Measurements from ENCODE around the gene ERCC6. TPM values are rescaled to one million over a fixed set of nuclear protein-coding genes. Genes with fewer than 3 reads are reported as not detected.

Gene ERCC6
- total RNA-seq, 3 donors from 2014 or later (not counting 1 experiment from before 2014, with no cell fraction given) = 36.4 to 54.6 (median 52.6) TPM

DNA sequence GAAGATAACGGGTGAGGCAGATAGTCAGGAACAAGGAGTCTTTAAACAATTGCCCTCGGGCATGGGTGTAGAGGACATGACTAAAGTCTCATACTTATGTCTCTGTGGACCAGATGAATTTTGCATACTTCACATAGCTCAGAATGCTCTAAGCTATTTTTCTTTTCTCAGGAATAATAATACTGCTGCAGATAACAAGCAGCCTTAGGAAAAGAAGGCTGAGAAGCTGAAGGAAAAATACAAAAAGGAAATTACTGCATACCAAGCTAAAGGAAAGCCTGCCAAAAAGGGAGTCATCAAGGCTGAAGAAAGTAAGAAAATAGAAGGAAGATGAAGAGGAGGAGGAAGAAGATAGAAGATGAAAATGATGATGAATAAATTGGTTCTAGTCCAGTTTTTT, 13.4 kb upstream of the ERCC6 start:
- no peaks in the 10 kb centered on the region for H3K4me1 Mint-ChIP-seq

DNA sequence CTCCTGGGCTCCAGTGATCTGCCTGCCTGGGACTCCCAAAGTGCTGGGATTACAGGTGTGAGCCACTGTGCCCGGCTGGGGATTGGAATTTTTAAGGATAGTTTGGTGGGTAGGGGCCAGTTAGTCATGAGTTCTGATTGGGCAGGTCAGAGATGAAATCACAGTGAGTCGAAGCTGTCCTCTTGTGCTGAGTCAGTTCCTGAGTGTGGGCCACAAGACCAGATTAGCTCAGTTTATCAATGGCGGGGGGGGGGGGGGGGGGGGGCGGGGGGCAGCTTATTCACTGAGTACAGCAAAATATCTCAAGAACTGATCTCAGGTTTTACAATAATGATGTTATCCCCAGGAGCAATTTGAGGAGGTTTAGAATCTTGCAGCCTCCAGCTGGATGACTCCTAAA, 11.6 kb upstream of the ERCC6 start:
- H3K4me1 Mint-ChIP-seq = no peaks in the 10 kb centered on the region
- H3K27ac Mint-ChIP-seq = no peak overlapping the region
- DNase-seq (no peak), ATAC-seq (no peak)
- 57% methylated on average over 3 of the region's 4 CpGs for WGBS (ENCODE audit: insufficient coverage)
- no peaks in the 10 kb centered on the region for H3K4me1 ChIP-seq (ENCODE audit: control insufficient read depth, insufficient read depth, low read length)
- no peaks in the 10 kb centered on the region for H3K36me3 Mint-ChIP-seq
- no peak overlapping the region for H3K4me3 ChIP-seq (ENCODE audit: low read length)
- intact Hi-C loops (cut with micrococcal nuclease) = no loop called here
- H3K9me3 ChIP-seq (ENCODE audit: control insufficient read depth, insufficient read depth, low read length) = no peaks in the 10 kb centered on the region
- no peaks in the 10 kb centered on the region for H3K36me3 ChIP-seq (ENCODE audit: control insufficient read depth, insufficient read depth, low read length)
- TF ChIP-seq, protein P1, sequence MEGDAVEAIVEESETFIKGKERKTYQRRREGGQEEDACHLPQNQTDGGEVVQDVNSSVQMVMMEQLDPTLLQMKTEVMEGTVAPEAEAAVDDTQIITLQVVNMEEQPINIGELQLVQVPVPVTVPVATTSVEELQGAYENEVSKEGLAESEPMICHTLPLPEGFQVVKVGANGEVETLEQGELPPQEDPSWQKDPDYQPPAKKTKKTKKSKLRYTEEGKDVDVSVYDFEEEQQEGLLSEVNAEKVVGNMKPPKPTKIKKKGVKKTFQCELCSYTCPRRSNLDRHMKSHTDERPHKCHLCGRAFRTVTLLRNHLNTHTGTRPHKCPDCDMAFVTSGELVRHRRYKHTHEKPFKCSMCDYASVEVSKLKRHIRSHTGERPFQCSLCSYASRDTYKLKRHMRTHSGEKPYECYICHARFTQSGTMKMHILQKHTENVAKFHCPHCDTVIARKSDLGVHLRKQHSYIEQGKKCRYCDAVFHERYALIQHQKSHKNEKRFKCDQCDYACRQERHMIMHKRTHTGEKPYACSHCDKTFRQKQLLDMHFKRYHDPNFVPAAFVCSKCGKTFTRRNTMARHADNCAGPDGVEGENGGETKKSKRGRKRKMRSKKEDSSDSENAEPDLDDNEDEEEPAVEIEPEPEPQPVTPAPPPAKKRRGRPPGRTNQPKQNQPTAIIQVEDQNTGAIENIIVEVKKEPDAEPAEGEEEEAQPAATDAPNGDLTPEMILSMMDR (IDR thresholded peaks at IDR 0.05) = no peak
- H3K27me3 Mint-ChIP-seq (ENCODE audit: low read depth in 2 of 2) = peaks cover 13 to 29% of the 10 kb centered on the region in 2 donors
- H3K27me3 ChIP-seq (ENCODE audit: control insufficient read depth, insufficient read depth, low read length) = no peaks in the 10 kb centered on the region
- no peak overlapping the region for H3K27ac ChIP-seq (ENCODE audit: low read length)
- H3K9me3 Mint-ChIP-seq = no peaks in the 10 kb centered on the region
- H3K4me3 Mint-ChIP-seq = no peak overlapping the region

More for the DNA sequence above, 13.4 kb upstream of the ERCC6 start:
- H3K9me3 Mint-ChIP-seq = no peaks in the 10 kb centered on the region
- H3K4me3 Mint-ChIP-seq = no peak overlapping the region
- H3K4me3 ChIP-seq (ENCODE audit: low read length) = no peak overlapping the region
- ATAC-seq (no peak), DNase-seq (no peak)
- H3K27ac Mint-ChIP-seq = no peak overlapping the region
- no peaks in the 10 kb centered on the region for H3K36me3 Mint-ChIP-seq
- no peak overlapping the region for H3K27ac ChIP-seq (ENCODE audit: low read length)
- no peaks in the 10 kb centered on the region for H3K27me3 ChIP-seq (ENCODE audit: control insufficient read depth, insufficient read depth, low read length)
- H3K36me3 ChIP-seq (ENCODE audit: control insufficient read depth, insufficient read depth, low read length) = no peaks in the 10 kb centered on the region
- WGBS (ENCODE audit: insufficient coverage) = 86% methylated on average over 2 of the region's 2 CpGs
- TF ChIP-seq, protein P1 (IDR thresholded peaks at IDR 0.05) = no peak
- no peaks in the 10 kb centered on the region for H3K4me1 ChIP-seq (ENCODE audit: control insufficient read depth, insufficient read depth, low read length)
- peaks cover 10 to 29% of the 10 kb centered on the region in 2 donors for H3K27me3 Mint-ChIP-seq (ENCODE audit: low read depth in 2 of 2)
- intact Hi-C loops (cut with micrococcal nuclease) = no loop called here
- H3K9me3 ChIP-seq (ENCODE audit: control insufficient read depth, insufficient read depth, low read length) = no peaks in the 10 kb centered on the region

DNA sequence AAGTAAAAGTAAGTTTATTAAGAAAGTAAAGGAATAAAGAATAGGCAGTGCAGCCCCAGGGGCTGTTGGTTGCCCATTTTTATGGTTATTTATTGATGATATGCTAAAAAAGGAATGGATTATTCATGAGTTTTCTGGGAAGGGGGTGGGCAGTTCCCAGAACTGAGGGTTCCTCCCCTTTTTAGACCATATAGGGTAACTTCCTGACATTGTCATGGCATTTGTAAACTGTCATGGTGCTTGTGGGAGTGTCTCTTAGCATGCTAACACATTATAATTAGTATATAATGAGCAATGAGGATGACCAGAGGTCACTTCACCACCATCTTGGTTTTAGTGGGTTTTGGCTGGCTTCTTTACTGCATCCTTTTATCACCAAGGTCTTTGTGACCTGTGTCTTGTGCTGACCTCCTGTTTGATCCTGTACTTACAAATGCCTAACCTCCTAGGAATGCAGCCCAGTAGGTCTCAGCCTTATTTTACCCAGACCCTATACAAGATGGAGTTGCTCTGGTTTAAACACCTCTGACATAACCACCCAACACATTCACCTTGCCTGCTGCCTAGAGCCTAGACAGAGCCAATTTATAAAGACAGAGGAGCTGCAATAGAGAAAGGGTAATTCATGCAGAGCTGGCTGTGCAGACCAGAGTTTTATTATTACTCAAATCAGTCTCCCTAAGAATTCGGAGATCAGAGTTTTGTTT, 10.9 kb upstream of the ERCC6 start:
- TF ChIP-seq, protein P1 (IDR thresholded peaks at IDR 0.05) = no peak
- no peak overlapping the region for H3K4me3 ChIP-seq (ENCODE audit: low read length)
- no peak overlapping the region for H3K27ac ChIP-seq (ENCODE audit: low read length)
- Mint-ChIP-seq H3K4me3 (no peak overlapping the region), H3K4me1 (no peaks in the 10 kb centered on the region), H3K9me3 (no peaks in the 10 kb centered on the region), H3K27ac (no peak overlapping the region), H3K27me3 (ENCODE audit: low read depth in 2 of 2) (peaks cover 13 to 29% of the 10 kb centered on the region in 2 donors), H3K36me3 (no peaks in the 10 kb centered on the region)
- ATAC-seq (no peak), DNase-seq (no peak)
- H3K4me1 ChIP-seq (ENCODE audit: control insufficient read depth, insufficient read depth, low read length) = no peaks in the 10 kb centered on the region
- H3K36me3 ChIP-seq (ENCODE audit: control insufficient read depth, insufficient read depth, low read length) = no peaks in the 10 kb centered on the region
- WGBS (ENCODE audit: insufficient coverage) = 50% methylated on average over 1 of the region's 1 CpG
- no peaks in the 10 kb centered on the region for H3K27me3 ChIP-seq (ENCODE audit: control insufficient read depth, insufficient read depth, low read length)
- intact Hi-C loops (cut with micrococcal nuclease) = no loop called here
- no peaks in the 10 kb centered on the region for H3K9me3 ChIP-seq (ENCODE audit: control insufficient read depth, insufficient read depth, low read length)

DNA sequence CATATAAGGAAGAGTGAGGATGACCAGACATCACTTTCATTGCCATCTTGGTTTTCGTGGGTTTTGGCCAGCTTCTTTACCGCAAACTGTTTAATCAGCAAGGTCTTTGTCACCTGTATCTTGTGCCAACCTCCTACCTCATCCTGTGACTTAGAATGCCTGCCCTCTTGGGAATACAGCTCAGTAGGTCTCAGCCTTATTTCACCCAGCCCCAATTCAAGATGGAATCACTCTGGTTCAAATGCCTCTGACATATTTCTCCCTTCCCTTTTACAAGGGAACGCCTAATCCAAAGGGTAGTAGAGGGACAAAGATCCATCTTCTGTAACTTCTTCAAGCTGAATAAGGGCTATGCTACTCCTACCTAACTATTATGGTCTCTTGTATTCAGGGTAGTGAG, 4.7 kb upstream of the ERCC6 start:
- H3K4me3 Mint-ChIP-seq = no peak overlapping the region
- no peak for ATAC-seq
- H3K4me1 ChIP-seq (ENCODE audit: control insufficient read depth, insufficient read depth, low read length) = peaks cover 10% of the 10 kb centered on the region
- no peaks in the 10 kb centered on the region for H3K9me3 ChIP-seq (ENCODE audit: control insufficient read depth, insufficient read depth, low read length)
- intact Hi-C loops (cut with micrococcal nuclease) = no loop called here
- H3K27ac Mint-ChIP-seq = no peak overlapping the region
- H3K4me1 Mint-ChIP-seq = peaks cover 13% of the 10 kb centered on the region in 2 donors
- no peak overlapping the region for H3K4me3 ChIP-seq (ENCODE audit: low read length)
- no peak for DNase-seq
- H3K27me3 Mint-ChIP-seq (ENCODE audit: low read depth in 2 of 2) = peaks cover 16 to 24% of the 10 kb centered on the region in 2 donors
- no peaks in the 10 kb centered on the region for H3K36me3 Mint-ChIP-seq
- no peaks in the 10 kb centered on the region for H3K9me3 Mint-ChIP-seq
- H3K36me3 ChIP-seq (ENCODE audit: control insufficient read depth, insufficient read depth, low read length) = no peaks in the 10 kb centered on the region
- H3K27me3 ChIP-seq (ENCODE audit: control insufficient read depth, insufficient read depth, low read length) = peaks cover 3% of the 10 kb centered on the region
- no peak overlapping the region for H3K27ac ChIP-seq (ENCODE audit: low read length)
- WGBS (ENCODE audit: insufficient coverage) = 96% methylated on average over 3 of the region's 3 CpGs
- TF ChIP-seq, protein P1 (IDR thresholded peaks at IDR 0.05) = no peak

Data from natural killer cell (primary cell).